HepG2 (cell line): ENCODE results near the gene RIPOR1. TPM values are rescaled to one million over a fixed set of nuclear protein-coding genes. Genes with fewer than 3 reads are reported as not detected.

Source experiments
- BCL6 ChIP-seq: IDR thresholded peaks from 2 replicates; pipeline ENCODE4 v1.6.1; 2016; ENCODE audit warnings: missing genetic modification reagents, missing compliant biosample characterization
- EED ChIP-seq: sonication (generic); formaldehyde crosslinking; IDR thresholded peaks from 2 replicates; pipeline ENCODE4 v1.5.0; 2020; ENCODE audit warnings: mild to moderate bottlenecking, missing genetic modification reagents
- GLI4 ChIP-seq: sonication (generic); formaldehyde crosslinking; IDR thresholded peaks from 2 replicates; pipeline ENCODE4 v1.5.1; 2020; ENCODE audit warnings: missing genetic modification reagents, mild to moderate bottlenecking, moderate library complexity, borderline replicate concordance
- KLF11 ChIP-seq: IDR thresholded peaks from 2 replicates; pipeline ENCODE4 v1.6.1; 2016; ENCODE audit warnings: missing compliant biosample characterization
- MATR3 ChIP-seq: sonication (generic); formaldehyde crosslinking; IDR thresholded peaks from 2 replicates; pipeline ENCODE4 v1.4.0; 2020; ENCODE audit warnings: missing genetic modification reagents
- PLSCR1 ChIP-seq: sonication (generic); formaldehyde crosslinking; IDR thresholded peaks from 2 replicates; pipeline ENCODE4 v1.5.0; 2020; ENCODE audit warnings: missing genetic modification reagents, mild to moderate bottlenecking, borderline replicate concordance
- RBAK ChIP-seq: sonication (generic); formaldehyde crosslinking; IDR thresholded peaks from 2 replicates; pipeline ENCODE4 v1.5.1; 2020; ENCODE audit warnings: mild to moderate bottlenecking, missing genetic modification reagents
- SMYD3 ChIP-seq: sonication (generic); formaldehyde crosslinking; IDR thresholded peaks from 2 replicates; pipeline ENCODE4 v1.8.1; 2023; ENCODE audit warnings: mild to moderate bottlenecking, missing genetic modification reagents
- TARDBP ChIP-seq: sonication (generic); formaldehyde crosslinking; IDR thresholded peaks from 2 replicates; pipeline ENCODE4 v1.8.0; 2022; ENCODE audit warnings: mild to moderate bottlenecking, missing genetic modification reagents
- ZBTB25 ChIP-seq: IDR thresholded peaks from 2 replicates; pipeline ENCODE4 v1.6.1; 2018; ENCODE audit warnings: missing genetic modification reagents
- ZBTB34 ChIP-seq: sonication (generic); formaldehyde crosslinking; IDR thresholded peaks from 2 replicates; pipeline ENCODE4 v1.8.0; 2022; ENCODE audit warnings: mild to moderate bottlenecking, missing genetic modification reagents
- ZFP62 ChIP-seq: sonication (generic); formaldehyde crosslinking; IDR thresholded peaks from 2 replicates; pipeline ENCODE4 v1.4.0; 2020; ENCODE audit warnings: missing genetic modification reagents
- ZNF207 ChIP-seq: fragments of 450-650 bp; IDR thresholded peaks from 2 replicates; pipeline ENCODE4 v1.6.1; 2016; ENCODE audit warnings: antibody characterized with exemption, borderline replicate concordance
- ZNF263 ChIP-seq: sonication (generic); formaldehyde crosslinking; IDR thresholded peaks from 2 replicates; pipeline ENCODE4 v1.4.0; 2020; ENCODE audit warnings: missing genetic modification reagents
- ZNF607 ChIP-seq: sonication (generic); formaldehyde crosslinking; IDR thresholded peaks from 2 replicates; pipeline ENCODE4 v1.5.1; 2020; ENCODE audit warnings: missing genetic modification reagents, mild to moderate bottlenecking, borderline replicate concordance
- ZNF609 ChIP-seq: sonication (generic); formaldehyde crosslinking; IDR thresholded peaks from 2 replicates; pipeline ENCODE4 v1.4.0; 2020; ENCODE audit warnings: mild to moderate bottlenecking, missing genetic modification reagents, borderline replicate concordance
- ZNF660 ChIP-seq: sonication (generic); formaldehyde crosslinking; IDR thresholded peaks from 2 replicates; pipeline ENCODE4 v1.5.1; 2020; ENCODE audit warnings: mild to moderate bottlenecking, low read depth, missing genetic modification reagents, borderline replicate concordance
- ZNF7 ChIP-seq: IDR thresholded peaks from 2 replicates; pipeline ENCODE4 v1.6.1; 2016; ENCODE audit warnings: missing biosample characterization, missing genetic modification reagents
- ZNF770 ChIP-seq: sonication (generic); formaldehyde crosslinking; IDR thresholded peaks from 2 replicates; pipeline ENCODE4 v1.5.0; 2020; ENCODE audit warnings: mild to moderate bottlenecking, missing genetic modification reagents
- ZNF879 ChIP-seq: sonication (generic); formaldehyde crosslinking; IDR thresholded peaks from 2 replicates; pipeline ENCODE4 v1.8.1; 2023; ENCODE audit warnings: missing genetic modification reagents
- polyA plus RNA-seq, 8 experiments: library from polyadenylated mRNA; depleted of rRNA in 3 of 8; stranded (reverse) in 7 of 8; unstranded in 1 of 8; fragments of >200 nt; fragmentation: Illumina TruSeq in 4 of 8; extraction: Trizol in 4 of 8; gene quantifications; 2 replicates each; pipeline versions ENCODE4 v1.2.1 to v1.2.3, GENCODE V29; 2011 to 2016; ENCODE audit warnings: low read depth in 4 of 8, missing spikeins in 1 of 8, mixed read lengths in 1 of 8; ENCODE audit not compliant: insufficient read depth in 1 of 8
- total RNA-seq, 5 experiments: library from RNA; depleted of rRNA; stranded (reverse); fragments of >200 nt; fragmentation: Illumina TruSeq; extraction: Trizol; gene quantifications; 2 replicates each; pipeline ENCODE4 v1.2.3, GENCODE V29; 2016; ENCODE audit warnings: low read depth in 1 of 5

Gene RIPOR1
- total and polyA plus RNA-seq, 2 of the 13 experiments (the other 11 are each of a cell fraction or from before 2014, with no cell fraction given), result 4.6 to 8.1 TPM

GRCh38 chr16:67561824-67562525 is 33.3 kb downstream of the RIPOR1 start (continued):
- TF ChIP-seq ZBTB34 (CRISPR knock-in tag), result peak; percentile 83; the same call in 1 of the 2 replicates
- no peak for TF ChIP-seq PLSCR1 (CRISPR knock-in tag)
- TF ChIP-seq ZNF660 (CRISPR knock-in tag), result no peak
- TF ChIP-seq ZNF263 (CRISPR knock-in tag), result no peak
- TF ChIP-seq KLF11, result peak; percentile 65; the same call in 1 of the 2 replicates
- 0 out of 2 replicates have a peak, but pooled peaks have one; percentile 21 for TF ChIP-seq ZNF607 (CRISPR knock-in tag)
- 0 out of 2 replicates have a peak, but pooled peaks have one; percentile 66 for TF ChIP-seq EED (CRISPR knock-in tag)
- TF ChIP-seq ZNF770, result no peak; the same call in 1 of the 2 replicates
- TF ChIP-seq ZFP62 (CRISPR knock-in tag), result no peak
- no peak for TF ChIP-seq ZNF7 (CRISPR knock-in tag)
- TF ChIP-seq ZNF207, result no peak
- TF ChIP-seq ZBTB25 (CRISPR knock-in tag), result peak; percentile 97
- peak; percentile 83 for TF ChIP-seq TARDBP
- no peak for TF ChIP-seq RBAK (CRISPR knock-in tag)
- no peak for TF ChIP-seq ZNF609
- TF ChIP-seq BCL6 (CRISPR knock-in tag), result peak; percentile 24; the same call in 1 of the 2 replicates
- no peak for TF ChIP-seq MATR3 (CRISPR knock-in tag)
- TF ChIP-seq ZNF879 (CRISPR knock-in tag), result peak; percentile 82; the same call in 1 of the 2 replicates
- 0 out of 2 replicates have a peak, but pooled peaks have one; percentile 73 for TF ChIP-seq SMYD3 (CRISPR knock-in tag)
- TF ChIP-seq GLI4 (CRISPR knock-in tag), result no peak
